Nucleus accumbens (tissue), 56 donors: ENCODE data around the gene HYAL2.

Source experiments
- DNase-seq, 56 donors: peaks; one replicate each; lab custom pipeline; 2025; lab: John Stamatoyannopoulos, UW

Gene HYAL2, protein sequence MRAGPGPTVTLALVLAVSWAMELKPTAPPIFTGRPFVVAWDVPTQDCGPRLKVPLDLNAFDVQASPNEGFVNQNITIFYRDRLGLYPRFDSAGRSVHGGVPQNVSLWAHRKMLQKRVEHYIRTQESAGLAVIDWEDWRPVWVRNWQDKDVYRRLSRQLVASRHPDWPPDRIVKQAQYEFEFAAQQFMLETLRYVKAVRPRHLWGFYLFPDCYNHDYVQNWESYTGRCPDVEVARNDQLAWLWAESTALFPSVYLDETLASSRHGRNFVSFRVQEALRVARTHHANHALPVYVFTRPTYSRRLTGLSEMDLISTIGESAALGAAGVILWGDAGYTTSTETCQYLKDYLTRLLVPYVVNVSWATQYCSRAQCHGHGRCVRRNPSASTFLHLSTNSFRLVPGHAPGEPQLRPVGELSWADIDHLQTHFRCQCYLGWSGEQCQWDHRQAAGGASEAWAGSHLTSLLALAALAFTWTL

DNA sequence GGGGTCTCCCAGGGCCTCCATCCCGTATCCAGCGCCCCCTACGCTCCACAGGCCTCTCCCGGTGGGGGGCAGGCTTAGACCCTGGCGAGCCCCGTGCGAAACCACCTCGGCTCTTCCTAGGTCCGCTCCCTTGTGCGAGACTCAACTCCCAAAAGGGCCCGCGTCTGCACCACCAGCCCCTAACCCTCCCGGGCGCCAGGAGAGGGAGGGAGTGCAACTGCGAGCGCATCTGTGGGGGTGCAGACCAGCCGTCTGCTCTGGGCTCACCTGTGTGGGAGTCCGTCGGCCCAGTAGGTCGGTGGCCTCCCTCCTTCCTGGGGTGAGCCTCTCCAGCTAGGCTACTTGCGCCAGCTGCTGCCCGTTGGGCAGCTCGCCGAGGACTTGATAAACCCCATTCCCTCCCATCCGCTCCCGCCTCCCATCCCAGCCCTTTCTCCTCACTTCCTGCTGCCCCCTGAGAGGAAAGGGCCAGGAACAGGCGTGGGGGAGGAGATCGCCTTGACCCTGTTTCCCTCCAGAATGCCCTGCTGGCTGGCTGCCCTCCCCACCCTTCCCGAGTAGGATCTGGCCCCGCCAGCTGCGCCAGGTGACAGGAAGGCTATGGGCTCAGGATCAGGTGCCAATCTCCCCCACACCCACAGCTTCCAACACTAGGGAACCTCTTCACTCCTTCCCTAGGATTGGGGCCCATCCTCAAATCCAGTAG lies at the start of gene HYAL2:
Gene HYAL2 (minus strand): TSS at position 360 of the 706 bp plus-strand sequence. CDS start 2,256 bp downstream, outside the sequence.
- no peak for DNase-seq

DNA sequence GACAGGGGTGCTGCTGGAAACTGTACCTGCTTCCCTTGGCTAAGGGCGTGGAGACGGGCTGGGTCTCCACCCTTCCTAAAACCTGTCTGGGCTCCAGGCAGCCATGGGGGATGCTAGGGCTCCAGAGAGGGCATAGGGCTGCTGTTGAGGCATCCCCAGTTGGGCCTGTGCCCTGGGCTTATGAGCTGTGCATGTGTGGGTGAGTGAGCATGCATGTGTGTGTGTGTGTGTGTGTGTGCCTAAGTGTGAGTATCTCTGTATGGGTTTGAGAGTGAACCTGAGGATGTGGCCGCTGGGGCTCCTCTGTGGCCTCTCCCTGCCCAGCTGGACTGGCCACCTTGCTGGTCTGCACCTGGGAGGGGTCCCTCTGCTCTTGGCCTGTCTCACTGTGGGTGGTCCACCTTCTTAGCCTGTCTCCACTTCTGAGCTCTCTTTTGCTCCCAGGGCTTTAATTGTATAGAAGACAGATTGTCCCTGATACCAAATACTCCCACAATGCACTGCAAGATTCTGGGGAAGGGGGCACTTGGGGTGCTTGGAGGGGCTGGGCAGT lies 48.7 kb upstream of the HYAL2 start:
- no peak for DNase-seq

DNA sequence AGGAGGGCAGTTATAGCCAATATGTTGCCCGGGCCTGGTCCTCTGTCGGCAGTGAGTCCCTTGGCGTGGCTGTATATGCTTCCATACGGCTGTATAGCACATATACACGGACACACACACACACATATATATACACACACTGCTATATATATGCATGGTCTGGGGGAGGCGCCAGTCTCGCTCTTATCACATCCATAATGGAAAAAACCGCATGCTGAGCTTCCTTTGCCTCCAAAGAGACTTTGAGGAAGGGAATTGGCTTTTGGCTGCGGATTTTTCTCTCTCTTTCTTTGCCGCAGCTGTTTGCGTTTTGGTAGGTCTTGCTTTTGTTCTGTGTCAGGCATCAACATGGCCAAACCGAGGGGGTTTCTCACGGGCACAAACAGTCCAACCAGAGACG lies 48.0 kb upstream of the HYAL2 start:
- no peak for DNase-seq

DNA sequence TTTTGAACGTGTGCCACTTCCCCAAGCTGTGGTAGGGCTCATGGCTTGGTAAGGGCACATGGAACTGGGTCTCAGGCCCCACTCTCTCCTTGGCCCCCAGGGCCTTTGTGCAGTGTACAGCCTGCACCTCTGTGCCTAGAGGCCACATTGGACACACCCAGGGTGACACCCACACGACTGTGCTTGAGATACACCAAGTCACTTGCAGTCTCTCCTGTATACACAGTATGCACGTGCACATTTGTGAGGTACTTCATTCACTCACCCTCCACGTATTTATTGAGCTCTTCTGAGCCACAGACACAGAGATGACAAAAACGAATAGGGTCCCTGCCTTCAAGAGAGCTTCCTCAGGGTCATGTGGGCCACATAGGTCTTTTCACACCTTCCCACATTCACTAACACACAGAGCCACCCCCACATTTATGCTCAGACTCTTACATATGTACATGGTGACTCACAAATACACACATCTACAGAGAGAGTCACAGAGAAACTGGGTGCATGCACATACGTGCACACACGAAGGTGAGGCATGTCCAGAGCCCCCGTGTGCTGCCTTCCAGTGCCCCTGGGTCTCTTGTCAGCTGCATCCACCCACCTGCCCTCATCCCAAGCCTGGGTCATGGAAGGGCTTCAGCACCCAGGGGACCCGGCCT lies 46.6 kb upstream of the HYAL2 start:
- no peak for DNase-seq

DNA sequence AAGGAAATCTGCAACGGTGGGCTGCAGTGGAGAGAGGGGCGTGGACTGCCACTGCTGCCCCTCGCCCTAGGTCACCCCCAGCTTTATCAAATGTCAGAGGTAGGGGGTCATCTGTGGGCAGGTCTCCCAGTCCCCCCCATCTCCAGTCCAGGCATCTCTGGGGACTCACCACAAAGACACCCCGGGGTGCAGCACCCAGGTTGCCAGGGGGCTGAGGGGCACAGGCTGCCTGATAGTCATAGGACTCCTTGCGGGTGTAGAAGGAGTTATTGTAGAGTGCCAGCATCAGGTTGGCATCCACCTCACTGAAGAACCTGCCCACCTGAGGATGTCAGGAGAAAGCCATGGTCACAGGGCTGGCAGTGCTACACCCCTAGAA lies 43.3 kb upstream of the HYAL2 start:
- DNase-seq, result no peak

DNA sequence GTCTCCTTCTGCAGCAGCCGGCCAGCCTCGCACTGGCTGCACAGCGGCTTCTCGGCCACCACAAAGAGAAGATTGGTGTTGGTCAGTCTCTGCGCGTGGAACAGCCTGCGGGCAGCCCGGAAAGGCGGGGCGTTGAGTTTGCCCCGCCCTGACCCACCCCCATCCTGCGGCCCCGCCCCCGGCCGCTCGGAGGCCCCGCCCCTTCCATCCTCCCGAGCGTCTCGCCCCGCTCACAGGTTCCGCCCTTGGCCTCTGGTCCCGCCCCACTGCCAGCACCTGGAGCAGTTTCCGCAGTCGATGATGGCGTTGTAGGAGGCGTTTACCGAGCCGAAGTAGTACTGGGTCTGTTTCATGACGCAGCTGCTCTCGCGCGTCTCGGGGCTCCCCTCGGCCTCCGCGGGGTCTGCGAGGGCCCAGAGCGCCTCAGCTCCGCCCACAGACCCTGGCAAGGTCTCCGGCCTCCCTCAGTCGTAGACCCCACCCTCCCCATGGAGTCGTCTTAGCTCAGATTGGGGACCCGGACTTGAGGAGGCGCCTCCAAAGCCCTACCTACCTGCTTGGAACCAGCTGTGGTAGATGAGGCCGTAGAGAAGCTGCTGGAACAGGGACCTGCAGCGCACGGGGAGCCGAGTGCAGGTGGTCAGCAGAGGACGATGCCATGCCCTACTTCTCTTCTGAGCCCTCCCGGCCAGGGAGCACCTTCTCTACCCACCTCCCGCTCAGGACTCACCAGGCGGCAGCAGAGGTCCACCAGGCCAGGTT lies 42.7 kb upstream of the HYAL2 start:
- DNase-seq, result peak in 54 of 56 donors; percentile 12 to 88 (median 62)

DNA sequence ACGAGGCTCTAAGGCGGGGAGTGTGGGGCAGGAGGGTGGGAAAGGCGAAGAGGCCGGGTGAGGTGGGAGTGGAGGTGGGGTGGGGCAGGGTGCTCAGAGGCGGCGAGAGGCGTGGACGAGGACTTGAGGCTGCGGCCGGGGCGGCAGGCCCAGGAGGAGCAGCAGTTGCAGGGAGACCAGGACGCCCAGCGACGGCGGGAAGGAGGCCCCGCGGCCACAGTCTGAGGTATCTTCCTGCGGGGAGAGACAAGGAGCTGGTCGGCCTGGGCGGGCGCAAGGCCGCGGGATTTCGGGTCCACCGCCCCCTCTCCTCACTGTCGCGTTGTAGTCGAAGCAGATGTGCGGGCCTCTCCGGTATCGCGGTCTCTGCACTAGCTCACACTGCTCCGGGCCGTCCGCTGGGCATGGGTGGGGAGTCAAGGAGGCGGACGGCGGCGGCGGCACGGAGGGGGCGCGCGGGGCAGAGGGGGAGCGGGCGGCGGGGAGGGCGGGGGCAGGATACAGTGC lies 42.1 kb upstream of the HYAL2 start:
- DNase-seq, result no peak

DNA sequence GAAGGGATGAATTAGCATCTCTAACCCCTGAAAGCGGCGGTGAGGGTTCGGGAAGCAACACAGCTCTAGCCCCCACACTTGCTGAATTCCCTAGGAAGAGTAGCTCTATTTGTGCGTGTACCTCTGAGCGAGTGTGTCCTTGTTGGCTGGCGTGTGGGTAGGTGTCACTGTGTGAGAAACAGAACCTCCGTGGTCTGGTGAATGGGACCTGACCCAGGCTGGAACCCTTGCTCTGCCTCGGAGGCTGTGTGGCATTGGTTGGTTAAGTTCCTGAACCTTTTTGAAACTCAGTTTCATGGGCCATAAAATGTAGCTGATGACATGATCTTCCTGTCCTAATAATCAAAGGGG lies 37.2 kb upstream of the HYAL2 start:
- DNase-seq, result no peak

DNA sequence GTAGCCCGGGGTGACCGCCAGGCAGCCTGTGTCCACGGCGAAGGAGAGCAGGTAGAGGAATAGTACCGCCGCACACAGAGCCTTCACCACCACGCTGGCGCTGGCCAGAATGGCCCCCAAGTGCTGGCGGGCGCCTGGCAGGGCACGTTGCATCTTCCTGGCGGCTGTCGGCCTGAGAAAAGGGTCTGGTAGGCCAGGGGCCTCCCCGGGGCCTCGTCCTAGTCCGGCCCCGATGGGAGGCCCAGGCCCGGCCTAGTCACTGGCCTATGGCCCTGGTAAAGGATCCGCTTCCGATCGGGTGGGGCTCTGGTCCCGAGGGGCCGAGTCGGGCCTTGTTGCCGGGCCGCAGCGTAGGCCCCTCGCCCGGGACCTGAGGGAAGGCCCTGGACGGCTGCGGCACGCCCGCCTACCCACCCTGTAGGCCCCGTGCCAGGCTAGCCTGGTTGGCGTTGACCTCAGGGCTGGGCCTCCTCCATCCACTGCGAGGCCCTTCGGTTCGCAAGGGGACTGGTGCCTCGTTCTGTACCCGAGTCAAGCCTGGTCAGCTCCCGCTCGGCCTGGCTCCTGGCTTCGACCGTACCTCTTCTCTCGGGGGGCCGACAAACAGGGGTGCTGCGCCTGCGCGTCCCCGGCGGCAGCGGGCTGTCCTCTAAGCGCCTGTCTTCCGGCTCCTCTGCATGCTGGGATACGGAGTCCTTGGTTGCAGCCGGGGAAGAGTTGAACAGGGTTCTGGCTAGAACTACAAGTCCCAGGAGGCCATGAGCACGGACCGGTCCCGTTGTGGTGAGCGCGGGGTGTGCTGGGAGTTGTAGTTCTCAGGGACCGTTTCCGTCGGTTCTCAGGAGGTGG lies 36.6 kb upstream of the HYAL2 start, which contains the start of gene TMEM115:
Gene TMEM115 (minus strand): TSS at position 611 of the 849 bp plus-strand sequence. CDS start 458 bp downstream, at position 153.
- peak; percentile 86 to 100 (median 99) for DNase-seq

DNA sequence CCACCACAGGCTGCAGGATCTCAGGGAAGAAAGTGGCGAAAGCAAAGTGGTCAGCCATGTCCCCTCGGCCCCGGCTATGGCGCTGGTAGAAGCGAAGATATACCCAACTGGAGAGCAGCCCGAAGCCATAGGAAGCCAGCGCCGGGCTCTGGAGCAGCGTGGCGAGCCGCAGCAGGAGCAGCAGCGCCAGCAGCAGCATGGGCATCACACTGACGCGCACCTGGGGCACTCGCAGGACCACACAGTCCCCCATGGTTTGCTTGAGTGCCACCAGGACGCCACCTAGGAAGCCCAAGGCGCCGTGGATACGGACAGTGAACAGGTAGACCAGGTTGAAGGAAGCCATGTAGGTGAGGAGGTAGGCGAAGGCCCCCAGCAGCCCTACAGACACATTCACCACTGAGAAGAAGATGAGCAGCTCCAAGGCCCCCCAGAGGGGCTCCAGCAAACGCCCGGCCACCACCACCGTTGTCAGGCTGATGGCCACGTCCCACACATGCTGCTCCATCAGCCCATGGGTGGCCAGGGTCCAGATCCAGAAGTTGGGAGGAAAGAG lies 35.9 kb upstream of the HYAL2 start:
- no peak for DNase-seq

DNA sequence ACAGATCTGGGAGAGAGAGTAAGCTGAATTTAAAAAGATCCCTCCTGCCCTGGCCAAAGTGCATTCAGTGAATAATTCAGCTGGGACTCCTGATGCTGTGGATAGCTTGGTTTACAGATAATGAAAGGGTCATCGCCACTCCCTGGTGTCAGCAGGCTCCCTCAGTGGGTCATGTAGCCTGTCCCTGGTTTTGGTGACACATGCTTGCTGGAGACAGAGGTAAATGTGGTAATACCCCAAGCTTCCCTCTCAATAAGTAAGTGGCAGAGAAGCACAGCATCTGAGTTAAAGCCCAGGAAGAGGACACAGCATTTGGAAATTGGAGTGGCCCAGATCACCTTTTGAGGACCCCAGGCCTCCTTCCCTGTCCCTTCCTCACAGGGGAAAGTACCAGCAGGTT lies 34.9 kb upstream of the HYAL2 start:
- no peak for DNase-seq

DNA sequence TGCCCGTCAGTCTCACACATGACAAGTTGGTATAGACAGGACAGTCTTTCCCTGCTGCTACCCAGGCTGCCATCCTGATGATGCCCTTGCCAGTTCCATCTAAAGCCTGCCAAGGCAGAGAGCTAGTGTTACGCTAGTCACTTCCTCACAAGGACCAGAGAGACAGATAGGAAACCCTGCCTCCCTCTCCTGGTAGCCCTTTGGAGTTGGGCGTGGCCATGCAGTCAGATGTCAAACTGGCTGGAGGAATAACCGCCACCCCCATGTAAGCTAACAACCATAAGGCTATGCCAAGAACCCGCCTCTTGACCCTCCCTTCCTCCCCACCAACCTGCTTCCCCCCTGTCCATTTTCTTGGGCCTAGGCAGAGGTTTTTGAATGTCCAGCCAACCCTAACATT lies 34.0 kb upstream of the HYAL2 start:
- DNase-seq, result no peak

DNA sequence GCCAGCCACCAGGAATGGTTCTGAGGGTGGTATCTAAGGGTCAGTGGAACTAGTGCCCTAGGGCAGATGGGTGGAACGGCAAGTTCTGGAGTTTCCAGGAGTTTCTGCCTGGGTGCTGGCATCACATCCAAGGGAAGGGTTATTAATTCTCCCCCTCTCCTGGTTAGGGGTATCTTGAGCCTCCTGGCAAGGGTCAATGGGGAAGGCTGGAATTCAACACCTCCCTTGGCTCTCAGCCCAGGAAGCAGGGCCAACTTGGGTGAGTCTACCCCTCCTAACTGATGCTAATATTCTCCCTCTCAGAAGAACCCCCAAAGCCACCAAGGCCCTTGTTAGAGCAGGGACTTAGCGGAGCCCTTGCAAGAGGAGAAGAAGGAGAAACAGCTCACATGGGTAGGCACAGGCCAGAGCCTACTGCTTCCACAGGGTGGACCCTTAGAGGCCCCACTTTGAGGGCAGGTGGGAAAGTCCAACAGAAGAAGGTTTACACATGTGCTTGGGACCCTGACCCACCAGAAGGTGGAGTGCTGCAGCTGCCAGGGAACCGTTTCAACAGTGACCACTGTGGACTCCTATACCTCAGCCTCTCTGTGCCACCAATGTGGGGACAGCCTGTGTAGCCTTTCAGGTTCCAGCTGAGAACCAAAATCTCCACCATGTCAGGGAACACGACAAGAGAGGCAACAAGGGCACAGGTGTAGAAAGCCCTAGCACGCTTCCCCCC lies 33.4 kb upstream of the HYAL2 start:
- no peak for DNase-seq

DNA sequence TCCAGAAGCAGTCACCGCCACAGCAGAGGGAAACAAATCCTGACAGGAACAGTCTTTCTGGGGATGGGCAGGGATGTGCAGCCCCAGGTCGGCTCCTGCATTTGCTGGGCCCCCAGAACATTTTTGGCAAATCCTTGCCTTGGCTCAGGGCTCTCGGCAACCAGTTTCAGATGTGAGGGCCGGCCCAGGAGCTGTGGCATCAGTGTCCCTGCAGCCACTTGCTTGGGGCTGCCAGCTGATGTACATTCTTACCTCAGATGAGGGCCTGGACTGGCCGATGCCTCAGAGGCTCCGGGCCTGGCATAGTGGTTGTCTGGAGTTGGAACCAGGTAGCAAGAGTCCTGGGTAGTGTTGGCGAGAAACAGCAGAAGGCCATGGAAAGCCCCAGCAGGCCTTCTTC lies 32.3 kb upstream of the HYAL2 start:
- no peak for DNase-seq

DNA sequence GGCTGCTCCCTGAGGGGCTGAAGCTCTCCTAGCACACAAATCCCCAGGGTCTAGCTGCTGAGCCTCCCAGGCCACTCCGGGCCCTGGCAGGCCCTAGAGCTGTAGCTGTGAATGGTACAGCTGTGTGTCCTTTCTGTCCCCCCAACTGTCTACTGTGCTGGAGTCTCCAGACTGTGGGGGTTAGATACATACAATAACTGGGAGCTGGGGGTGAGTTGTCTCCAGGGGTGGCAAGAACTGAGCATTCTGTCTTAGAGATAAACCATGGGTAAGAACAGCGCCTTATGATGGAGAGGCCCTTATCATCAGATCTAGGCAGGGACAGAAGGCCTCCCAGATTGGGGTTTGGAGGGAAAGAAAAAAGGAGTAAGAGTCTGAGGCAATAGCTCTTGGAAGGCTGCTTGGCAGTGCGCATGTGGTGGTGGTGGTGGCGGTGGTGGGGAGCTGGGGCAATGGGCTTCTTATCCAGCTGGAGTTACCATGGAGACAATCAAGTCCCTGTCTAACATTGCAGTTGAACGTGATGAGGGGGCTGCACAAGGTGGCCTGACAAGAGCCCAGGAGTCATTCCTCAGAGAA lies 31.7 kb upstream of the HYAL2 start:
- no peak for DNase-seq

DNA sequence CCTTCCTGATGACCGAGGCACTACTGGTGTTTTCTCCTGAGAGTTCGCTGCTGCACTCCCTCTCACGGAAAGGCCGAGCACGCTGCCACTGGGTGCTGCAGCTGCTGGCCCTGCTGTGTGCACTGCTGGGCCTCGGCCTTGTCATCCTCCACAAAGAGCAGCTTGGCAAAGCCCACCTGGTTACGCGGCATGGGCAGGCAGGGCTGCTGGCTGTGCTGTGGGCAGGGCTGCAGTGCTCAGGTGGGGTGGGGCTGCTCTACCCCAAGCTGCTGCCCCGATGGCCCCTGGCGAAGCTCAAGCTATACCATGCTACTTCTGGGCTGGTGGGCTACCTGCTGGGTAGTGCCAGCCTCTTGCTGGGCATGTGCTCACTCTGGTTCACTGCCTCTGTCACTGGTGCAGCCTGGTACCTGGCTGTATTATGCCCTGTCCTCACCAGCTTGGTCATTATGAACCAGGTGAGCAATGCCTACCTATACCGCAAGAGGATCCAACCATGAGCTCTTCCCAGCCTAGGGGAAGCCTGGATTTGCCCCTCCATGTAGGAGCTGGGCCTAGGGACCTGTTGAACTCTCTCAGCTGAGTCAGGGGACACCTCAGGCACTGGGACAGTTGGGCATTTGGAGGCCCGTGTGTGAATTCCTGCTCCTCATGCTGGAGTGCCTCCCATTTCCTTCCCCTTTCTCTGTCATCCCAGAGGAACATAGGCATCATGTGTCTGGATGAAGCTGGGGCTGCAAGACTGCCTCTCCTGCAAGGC lies 30.9 kb upstream of the HYAL2 start:
- DNase-seq, result no peak

DNA sequence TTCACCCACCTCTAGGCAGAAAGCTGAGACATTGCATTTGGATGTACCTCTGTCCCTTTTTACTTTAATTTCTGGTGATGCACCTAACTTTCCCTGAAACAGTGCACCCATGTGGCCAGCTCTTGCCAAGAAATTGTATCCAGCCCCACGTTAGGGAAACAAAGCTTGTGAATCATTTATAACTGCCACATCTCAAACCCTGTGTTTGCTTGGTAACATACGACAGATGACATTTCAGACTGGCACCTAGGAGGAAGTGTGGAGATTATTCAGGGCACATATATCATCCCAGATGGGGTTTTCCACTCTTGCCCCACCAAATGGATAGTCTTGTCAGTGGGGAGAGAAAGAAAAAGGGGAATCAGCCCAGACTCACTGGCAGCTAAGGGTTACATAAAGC lies 30.2 kb upstream of the HYAL2 start:
- DNase-seq, result no peak
